Measurements from ENCODE around the gene PRSS21.

DNA sequence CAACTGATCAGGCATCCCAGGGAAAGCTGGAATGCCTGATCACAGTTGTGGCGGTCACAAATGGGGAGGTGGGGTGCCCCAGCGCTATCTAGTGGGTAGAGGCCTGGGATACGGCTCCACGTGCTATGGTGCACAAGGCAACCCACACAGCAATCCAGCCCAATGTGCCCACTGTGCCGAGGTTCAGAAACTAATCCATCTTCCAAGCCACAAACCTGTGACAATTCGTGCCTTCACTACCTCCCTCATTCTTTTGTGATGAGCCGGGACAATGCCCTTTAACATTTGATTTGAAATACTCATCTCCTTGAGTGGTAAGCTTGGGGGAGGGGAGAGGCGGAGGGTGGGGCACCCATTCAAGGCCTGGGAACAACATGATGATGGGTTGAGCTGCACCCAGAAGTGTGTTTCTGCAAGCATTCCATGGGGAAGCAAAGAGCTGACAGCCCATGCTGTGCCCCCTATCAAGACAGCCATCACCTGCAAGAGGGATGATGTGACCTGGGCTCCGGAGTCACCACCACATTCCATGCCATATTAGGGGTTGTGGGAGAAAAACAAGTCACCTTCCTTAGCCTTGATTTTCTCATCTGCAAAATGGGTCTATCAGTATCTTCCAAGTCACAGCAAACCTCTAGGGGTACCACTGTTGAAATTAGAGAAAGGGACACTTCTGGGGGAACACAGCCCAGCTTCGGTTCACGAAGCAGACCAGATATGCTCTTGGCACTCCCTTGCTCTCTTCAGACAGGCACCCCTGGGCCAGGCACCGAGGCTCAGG lies 43.7 kb upstream of the PRSS21 start:
- TF ChIP-seq, protein P1, sequence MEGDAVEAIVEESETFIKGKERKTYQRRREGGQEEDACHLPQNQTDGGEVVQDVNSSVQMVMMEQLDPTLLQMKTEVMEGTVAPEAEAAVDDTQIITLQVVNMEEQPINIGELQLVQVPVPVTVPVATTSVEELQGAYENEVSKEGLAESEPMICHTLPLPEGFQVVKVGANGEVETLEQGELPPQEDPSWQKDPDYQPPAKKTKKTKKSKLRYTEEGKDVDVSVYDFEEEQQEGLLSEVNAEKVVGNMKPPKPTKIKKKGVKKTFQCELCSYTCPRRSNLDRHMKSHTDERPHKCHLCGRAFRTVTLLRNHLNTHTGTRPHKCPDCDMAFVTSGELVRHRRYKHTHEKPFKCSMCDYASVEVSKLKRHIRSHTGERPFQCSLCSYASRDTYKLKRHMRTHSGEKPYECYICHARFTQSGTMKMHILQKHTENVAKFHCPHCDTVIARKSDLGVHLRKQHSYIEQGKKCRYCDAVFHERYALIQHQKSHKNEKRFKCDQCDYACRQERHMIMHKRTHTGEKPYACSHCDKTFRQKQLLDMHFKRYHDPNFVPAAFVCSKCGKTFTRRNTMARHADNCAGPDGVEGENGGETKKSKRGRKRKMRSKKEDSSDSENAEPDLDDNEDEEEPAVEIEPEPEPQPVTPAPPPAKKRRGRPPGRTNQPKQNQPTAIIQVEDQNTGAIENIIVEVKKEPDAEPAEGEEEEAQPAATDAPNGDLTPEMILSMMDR (IDR thresholded peaks at IDR 0.05), result no peak
- TF ChIP-seq POLR2AphosphoS5 (IDR thresholded peaks at IDR 0.05), result no peak
- no peak for TF ChIP-seq EP300 (IDR thresholded peaks at IDR 0.05)

Measured in sigmoid colon (tissue), 4 donors.